ENCODE data around the gene KCNG4. TPM values are rescaled to one million over a fixed set of nuclear protein-coding genes. Genes with fewer than 3 reads are reported as not detected.

The KCNG4 gene
- total RNA-seq, 1 experiment from 2014 or later: not detected

DNA sequence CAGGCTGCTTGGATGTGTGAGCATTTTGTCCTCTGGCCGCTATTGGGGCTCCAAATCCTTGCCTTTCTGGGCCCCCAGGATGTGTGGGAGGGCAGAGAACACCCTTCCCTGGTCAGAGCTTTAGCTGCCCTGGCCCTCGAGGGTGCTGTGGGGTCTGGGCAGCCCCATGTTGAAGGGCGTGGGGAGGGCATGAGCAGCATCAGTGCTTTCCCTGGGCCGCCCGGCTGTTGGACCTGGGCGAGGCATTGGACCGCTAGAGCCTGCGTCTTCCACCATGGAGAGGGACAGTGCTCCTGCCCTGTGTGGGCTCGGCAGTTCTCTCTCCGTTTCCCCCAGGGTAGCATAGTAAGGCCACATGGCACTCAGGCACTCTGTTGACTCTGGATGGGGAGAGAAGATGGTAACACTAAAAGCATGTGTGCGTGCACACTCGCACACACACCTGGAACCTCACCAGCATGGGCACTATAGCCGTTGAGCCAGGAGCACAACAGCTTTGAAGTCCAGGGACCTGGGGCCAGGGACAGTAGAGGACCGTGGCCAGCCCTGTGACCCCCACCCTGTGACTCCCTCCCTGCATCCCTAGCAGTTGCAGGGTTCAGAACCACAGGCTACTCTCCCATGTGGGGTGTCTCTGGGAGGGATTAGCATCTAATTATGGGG, 42.2 kb downstream of the KCNG4 start:
- H3K9ac ChIP-seq (ENCODE audit: extremely low read depth, insufficient read length, low read length): no peak overlapping the region
- peaks cover 4% of the 10 kb centered on the region; the same call in 1 of the 2 replicates for H3K27me3 Mint-ChIP-seq (ENCODE audit: low read depth)
- H3K27ac ChIP-seq (ENCODE audit: insufficient read length, low read depth, low read length): no peak overlapping the region
- TF ChIP-seq, protein P1, sequence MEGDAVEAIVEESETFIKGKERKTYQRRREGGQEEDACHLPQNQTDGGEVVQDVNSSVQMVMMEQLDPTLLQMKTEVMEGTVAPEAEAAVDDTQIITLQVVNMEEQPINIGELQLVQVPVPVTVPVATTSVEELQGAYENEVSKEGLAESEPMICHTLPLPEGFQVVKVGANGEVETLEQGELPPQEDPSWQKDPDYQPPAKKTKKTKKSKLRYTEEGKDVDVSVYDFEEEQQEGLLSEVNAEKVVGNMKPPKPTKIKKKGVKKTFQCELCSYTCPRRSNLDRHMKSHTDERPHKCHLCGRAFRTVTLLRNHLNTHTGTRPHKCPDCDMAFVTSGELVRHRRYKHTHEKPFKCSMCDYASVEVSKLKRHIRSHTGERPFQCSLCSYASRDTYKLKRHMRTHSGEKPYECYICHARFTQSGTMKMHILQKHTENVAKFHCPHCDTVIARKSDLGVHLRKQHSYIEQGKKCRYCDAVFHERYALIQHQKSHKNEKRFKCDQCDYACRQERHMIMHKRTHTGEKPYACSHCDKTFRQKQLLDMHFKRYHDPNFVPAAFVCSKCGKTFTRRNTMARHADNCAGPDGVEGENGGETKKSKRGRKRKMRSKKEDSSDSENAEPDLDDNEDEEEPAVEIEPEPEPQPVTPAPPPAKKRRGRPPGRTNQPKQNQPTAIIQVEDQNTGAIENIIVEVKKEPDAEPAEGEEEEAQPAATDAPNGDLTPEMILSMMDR (conservative IDR thresholded peaks at IDR 0.05): no peak
- H3K23me2 ChIP-seq (ENCODE audit: insufficient read length, low read depth, low read length, poor library complexity, severe bottlenecking): no peaks in the 10 kb centered on the region
- H4K5ac ChIP-seq (ENCODE audit: insufficient read length, low read depth, low read length): no peak overlapping the region
- no peaks in the 10 kb centered on the region for H3K27me3 ChIP-seq (ENCODE audit: insufficient read depth, low read length)
- H3K79me2 ChIP-seq (ENCODE audit: insufficient read depth, low read length): no peaks in the 10 kb centered on the region
- H3K9me3 ChIP-seq (ENCODE audit: control insufficient read depth, low read depth, low read length): no peaks in the 10 kb centered on the region
- H4K91ac ChIP-seq (ENCODE audit: insufficient read length, low read depth, low read length): no peak overlapping the region
- no peak overlapping the region for H3K4me2 ChIP-seq (ENCODE audit: insufficient read depth, insufficient read length, low read length)
- no peak overlapping the region for H2AFZ ChIP-seq (ENCODE audit: low read length)
- H3K79me1 ChIP-seq (ENCODE audit: insufficient read depth, low read depth, low read length, poor library complexity, severe bottlenecking): no peaks in the 10 kb centered on the region
- no peak overlapping the region for H3K4ac ChIP-seq (ENCODE audit: low read depth, low read length)
- no peak overlapping the region for H2BK5ac ChIP-seq (ENCODE audit: insufficient read length, low read length)
- H4K8ac ChIP-seq (replicated peaks; ENCODE audit: insufficient read length, low read depth, low read length): no peak overlapping the region
- DNase-seq: no peak
- no peak overlapping the region for H3K4me3 Mint-ChIP-seq
- no peaks in the 10 kb centered on the region for H3K36me3 Mint-ChIP-seq (ENCODE audit: insufficient read depth in 1 of 3, low read depth in 3 of 3)
- H4K20me1 ChIP-seq (ENCODE audit: control insufficient read depth, insufficient read depth, insufficient read length): no peaks in the 10 kb centered on the region
- peaks cover 6 to 31% of the 10 kb centered on the region in 2 experiments; a peak in 3 of 4 replicates for H3K4me1 Mint-ChIP-seq
- H3K23ac ChIP-seq (ENCODE audit: insufficient read length, low read depth, low read length): no peak overlapping the region
- H3K27ac Mint-ChIP-seq: peak overlapping the region in 1 of 3 experiments; percentile 48; a peak in 1 of 7 replicates
- H2BK20ac ChIP-seq (ENCODE audit: low read depth, low read length, poor library complexity, severe bottlenecking): no peak overlapping the region
- H3K9me3 Mint-ChIP-seq: no peaks in the 10 kb centered on the region; a peak in 1 of 5 replicates
- WGBS (ENCODE audit: extremely low coverage, insufficient read length, low lambda C conversion rate): no CpG with 5 or more reads among the region's 14 CpGs
- H3K14ac ChIP-seq (ENCODE audit: insufficient read depth, low read length): no peak overlapping the region; the same call in 1 of the 2 replicates
- H3T11ph ChIP-seq (ENCODE audit: low read length): no peak overlapping the region
- H3K18ac ChIP-seq (ENCODE audit: insufficient read length, low read depth, low read length): no peak overlapping the region
- H2BK12ac ChIP-seq (ENCODE audit: insufficient read length, low read depth, low read length): no peak overlapping the region
- no peak overlapping the region for H2BK15ac ChIP-seq (ENCODE audit: low read depth, low read length)
- no peaks in the 10 kb centered on the region; the same call in 1 of the 2 replicates for H3K4me1 ChIP-seq (ENCODE audit: insufficient read depth, low read length)
- H3K56ac ChIP-seq (ENCODE audit: insufficient read length, low read depth, low read length): no peak overlapping the region
- no peak overlapping the region for H2AK5ac ChIP-seq (ENCODE audit: insufficient read length, low read length)
- no peak overlapping the region for H2BK120ac ChIP-seq (ENCODE audit: low read depth, low read length, poor library complexity, severe bottlenecking)
